Activated B cell treated with CpG ODN at 0.5 μM for 24 hours (primary cell): Measurements from ENCODE around the gene UGCG. TPM values are rescaled to one million over a fixed set of nuclear protein-coding genes. Genes with fewer than 3 reads are reported as not detected.

Experiments used
- ATAC-seq: fragments of 200-7000 bp; cut with Tn5 transposase; one replicate; pipeline ENCODE4 v1.10.0; 2021; ENCODE audit warnings: low read depth, mild to moderate bottlenecking, moderate library complexity
- CTCF ChIA-PET: fragments of 350-600 bp; sonication (Branson Sonifier 250); formaldehyde crosslinking; loops from one replicate; lab custom pipeline; 2021; ENCODE audit warnings: antibody characterized with exemption; lab: Charles Lee
- POLR2A ChIA-PET: fragments of 350-600 bp; sonication (Branson Sonifier 250); formaldehyde crosslinking; loops from one replicate; lab custom pipeline; 2021; ENCODE audit warnings: antibody characterized with exemption; lab: Charles Lee
- DNase-seq: peaks from one replicate; pipeline ENCODE4 v3.0.0; 2022
- H3K27ac Mint-ChIP-seq: one replicate; pipeline ENCODE4 v1.8.0; 2020; ENCODE audit warnings: mixed read lengths
- H3K27me3 Mint-ChIP-seq: one replicate; pipeline ENCODE4 v1.8.0; 2021; ENCODE audit warnings: mixed read lengths
- H3K36me3 Mint-ChIP-seq: one replicate; pipeline ENCODE4 v1.8.0; 2021; ENCODE audit warnings: low read depth, mixed read lengths
- H3K4me1 Mint-ChIP-seq: one replicate; pipeline ENCODE4 v1.8.0; 2021; ENCODE audit warnings: mixed read lengths
- H3K4me3 Mint-ChIP-seq: one replicate; pipeline ENCODE4 v1.8.0; 2020; ENCODE audit warnings: mild to moderate bottlenecking, mixed read lengths
- H3K9me3 Mint-ChIP-seq: one replicate; pipeline ENCODE4 v1.8.0; 2020; ENCODE audit warnings: mixed read lengths
- intact Hi-C: fragments of 100-400 bp; cut with micrococcal nuclease; formaldehyde crosslinking; loops from one replicate; pipeline ENCODE4 v1.15.1; 2024
- total RNA-seq: library from RNA; stranded (reverse); gene quantifications from 2 replicates; pipeline ENCODE4 v1.2.3, GENCODE V29; 2022
- TF ChIP-seq, protein P1 (sequence below): fragments of 200-600 bp; IDR thresholded peaks from one replicate; pipeline ENCODE4 v1.8.0; 2022; ENCODE audit warnings: antibody characterized with exemption, mild to moderate bottlenecking

Gene UGCG
- total RNA-seq, 1 donor from 2014 or later, result 111 TPM

DNA sequence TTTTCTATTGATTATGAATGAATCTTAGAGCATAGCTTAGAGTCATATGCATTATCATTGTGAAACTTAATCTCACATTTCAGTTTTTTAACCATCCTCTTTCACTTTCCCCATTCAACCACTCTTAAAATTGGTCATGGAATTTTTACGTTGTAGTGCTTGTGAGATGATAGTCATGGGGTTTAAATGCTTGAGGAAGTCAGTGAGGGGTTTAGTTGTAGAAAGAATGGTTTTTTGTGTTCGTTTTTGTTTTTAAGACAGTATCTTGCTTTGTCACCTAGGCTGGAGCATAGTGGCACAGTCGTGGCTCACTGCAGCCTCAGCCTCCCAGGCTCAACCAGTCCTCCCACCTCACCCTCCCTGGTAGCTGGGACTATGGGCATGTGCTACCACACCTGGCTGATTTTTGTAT, 19.6 kb downstream of the UGCG start:
- DNase-seq, result no peak
- peak overlapping the region; percentile 9 for H3K4me3 Mint-ChIP-seq
- peaks cover 82% of the 10 kb centered on the region for H3K4me1 Mint-ChIP-seq
- peak overlapping the region; percentile 81 for H3K27ac Mint-ChIP-seq
- ChIA-PET CTCF (interaction anchor here (0.5 to 1.3 kb wide), 5 partner anchors 10 to 417 kb away, joined by 3 to 4 read pairs (median 3); partner anchors contain the start of genes PTBP3 and UGCG), POLR2A (interaction anchor here (0.6 to 4.5 kb wide), 7 partner anchors 11 to 244 kb away, joined by 4 to 26 read pairs (median 10); partner anchors contain the start of gene UGCG)
- no peaks in the 10 kb centered on the region for H3K9me3 Mint-ChIP-seq
- peaks cover 70% of the 10 kb centered on the region for H3K36me3 Mint-ChIP-seq
- peak; percentile 41 for ATAC-seq
- TF ChIP-seq, protein P1, sequence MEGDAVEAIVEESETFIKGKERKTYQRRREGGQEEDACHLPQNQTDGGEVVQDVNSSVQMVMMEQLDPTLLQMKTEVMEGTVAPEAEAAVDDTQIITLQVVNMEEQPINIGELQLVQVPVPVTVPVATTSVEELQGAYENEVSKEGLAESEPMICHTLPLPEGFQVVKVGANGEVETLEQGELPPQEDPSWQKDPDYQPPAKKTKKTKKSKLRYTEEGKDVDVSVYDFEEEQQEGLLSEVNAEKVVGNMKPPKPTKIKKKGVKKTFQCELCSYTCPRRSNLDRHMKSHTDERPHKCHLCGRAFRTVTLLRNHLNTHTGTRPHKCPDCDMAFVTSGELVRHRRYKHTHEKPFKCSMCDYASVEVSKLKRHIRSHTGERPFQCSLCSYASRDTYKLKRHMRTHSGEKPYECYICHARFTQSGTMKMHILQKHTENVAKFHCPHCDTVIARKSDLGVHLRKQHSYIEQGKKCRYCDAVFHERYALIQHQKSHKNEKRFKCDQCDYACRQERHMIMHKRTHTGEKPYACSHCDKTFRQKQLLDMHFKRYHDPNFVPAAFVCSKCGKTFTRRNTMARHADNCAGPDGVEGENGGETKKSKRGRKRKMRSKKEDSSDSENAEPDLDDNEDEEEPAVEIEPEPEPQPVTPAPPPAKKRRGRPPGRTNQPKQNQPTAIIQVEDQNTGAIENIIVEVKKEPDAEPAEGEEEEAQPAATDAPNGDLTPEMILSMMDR, result no peak
- H3K27me3 Mint-ChIP-seq, result no peaks in the 10 kb centered on the region
- intact Hi-C loops, result loop anchor here (1.0 kb wide), 1 partner anchor 19 kb away; no protein-coding TSS in a partner anchor

DNA sequence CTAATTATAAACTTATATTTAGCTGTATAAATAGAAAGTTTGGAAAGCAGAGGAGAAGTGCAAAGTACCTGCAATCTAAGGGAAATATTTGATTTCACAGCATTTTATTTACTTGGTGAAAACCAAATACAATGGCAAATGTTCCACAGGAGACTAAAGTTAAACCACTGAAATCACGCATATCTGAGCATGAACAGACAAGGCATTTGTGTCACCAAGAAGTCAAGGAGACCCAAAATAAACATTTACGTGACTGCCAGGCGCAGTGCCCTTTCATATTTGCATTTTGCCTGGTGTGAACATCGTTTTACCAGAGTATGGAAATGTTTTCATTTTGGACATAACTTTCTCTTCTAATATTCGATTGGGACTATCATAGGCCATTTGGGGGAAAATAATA, 20.6 kb downstream of the UGCG start:
- Mint-ChIP-seq H3K27me3 (no peaks in the 10 kb centered on the region), H3K4me3 (peak overlapping the region; percentile 44), H3K36me3 (peaks cover 69% of the 10 kb centered on the region), H3K9me3 (no peaks in the 10 kb centered on the region), H3K27ac (peak overlapping the region; percentile 64), H3K4me1 (peaks cover 80% of the 10 kb centered on the region)
- POLR2A ChIA-PET, result interaction anchor here (1.0 to 4.5 kb wide), 3 partner anchors 10 to 111 kb away, joined by 4 to 26 read pairs (median 4); no protein-coding TSS in a partner anchor
- no peak for ATAC-seq
- intact Hi-C loops, result loop anchor here (1.0 kb wide), 1 partner anchor 9 kb away; no protein-coding TSS in a partner anchor
- CTCF ChIA-PET, result interaction anchor here (1.2 kb wide), 1 partner anchor 9 kb away, joined by 4 read pairs; no protein-coding TSS in a partner anchor
- no peak for DNase-seq
- TF ChIP-seq, protein P1, result no peak

DNA sequence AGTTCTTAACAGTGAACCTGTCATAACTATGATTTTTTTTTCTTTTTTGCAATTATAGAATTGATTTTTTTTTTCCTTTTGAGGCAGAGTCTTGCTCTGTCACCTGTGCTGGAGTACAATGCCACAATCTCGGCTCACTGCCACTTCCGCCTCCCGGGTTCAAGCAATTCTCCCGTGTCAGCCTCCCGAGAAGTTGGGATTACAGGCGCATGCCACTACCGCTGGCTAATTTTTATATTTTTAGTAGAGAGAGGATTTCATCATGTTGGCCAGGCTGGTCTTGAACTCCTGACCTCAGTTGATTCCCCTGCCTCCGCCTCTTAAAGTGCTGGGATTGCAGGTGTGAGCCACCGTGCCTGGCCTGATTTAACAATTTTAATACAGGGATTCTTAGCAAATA, 21.4 kb downstream of the UGCG start:
- intact Hi-C loops, result loop anchor here (1.0 kb wide), 1 partner anchor 8 kb away; no protein-coding TSS in a partner anchor
- Mint-ChIP-seq H3K36me3 (peaks cover 73% of the 10 kb centered on the region), H3K27me3 (no peaks in the 10 kb centered on the region), H3K9me3 (no peaks in the 10 kb centered on the region), H3K4me3 (no peak overlapping the region), H3K27ac (peak overlapping the region; percentile 64), H3K4me1 (peaks cover 79% of the 10 kb centered on the region)
- ChIA-PET CTCF (no interaction called here), POLR2A (interaction anchor here (0.7 kb wide), 1 partner anchor 8 kb away, joined by 3 read pairs; no protein-coding TSS in a partner anchor)
- TF ChIP-seq, protein P1, result no peak
- ATAC-seq (no peak), DNase-seq (no peak)

DNA sequence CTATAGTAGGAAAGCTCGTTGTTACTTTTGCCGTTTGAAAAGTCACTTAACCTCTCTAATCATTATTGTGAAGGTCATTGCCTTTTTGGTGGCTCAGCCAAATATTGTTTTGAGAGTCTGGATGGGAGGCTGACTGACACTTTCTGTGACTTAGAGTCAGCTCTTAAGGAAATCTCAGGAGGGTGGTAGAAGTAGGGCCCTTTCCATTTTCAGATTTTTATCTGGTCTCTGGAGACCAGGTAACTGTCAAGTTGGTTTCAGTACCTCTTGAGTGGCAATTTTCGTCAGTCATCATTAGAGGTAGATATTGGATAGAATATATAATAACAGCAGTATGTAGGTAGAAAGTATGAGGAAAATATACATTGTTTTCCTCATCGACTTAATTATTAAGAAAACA, 23.3 kb downstream of the UGCG start:
- TF ChIP-seq, protein P1, result no peak
- DNase-seq (no peak), ATAC-seq (peak; percentile 70)
- POLR2A ChIA-PET, result interaction anchor here (0.6 to 1.6 kb wide), 14 partner anchors 10 to 435 kb away, joined by 3 to 6 read pairs (median 3); partner anchors contain the start of genes PTBP3 and UGCG
- peak overlapping the region; percentile 35 for H3K4me3 Mint-ChIP-seq
- intact Hi-C loops, result loop anchor here (1.0 to 10.0 kb wide), 2 partner anchors 154 to 415 kb away; partner anchors contain the start of gene PTBP3
- peak overlapping the region; percentile 57 for H3K27ac Mint-ChIP-seq
- CTCF ChIA-PET, result interaction anchor here (0.9 to 1.8 kb wide), 3 partner anchors 102 to 161 kb away, joined by 3 to 9 read pairs (median 3); no protein-coding TSS in a partner anchor
- no peaks in the 10 kb centered on the region for H3K9me3 Mint-ChIP-seq
- H3K36me3 Mint-ChIP-seq, result peaks cover 68% of the 10 kb centered on the region
- H3K27me3 Mint-ChIP-seq, result no peaks in the 10 kb centered on the region
- H3K4me1 Mint-ChIP-seq, result peaks cover 64% of the 10 kb centered on the region

DNA sequence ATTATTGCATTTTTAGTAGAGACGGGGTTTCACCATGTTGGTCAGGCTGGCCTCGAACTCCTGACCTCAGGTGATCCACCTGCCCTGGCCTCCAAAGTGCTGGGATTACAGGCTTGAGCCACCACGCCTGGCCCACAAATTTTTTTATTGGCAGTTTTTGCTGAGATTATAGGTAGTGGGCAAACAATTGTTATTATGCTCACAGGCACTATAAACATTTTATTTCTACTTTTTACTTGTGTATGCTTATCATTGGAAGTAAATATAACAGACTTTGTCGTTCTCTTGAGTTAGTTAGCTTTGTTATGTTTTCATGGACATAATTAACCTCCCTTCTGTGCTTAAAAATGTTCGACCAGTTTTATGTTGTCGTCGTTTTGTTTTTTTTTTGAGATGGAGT, 23.9 kb downstream of the UGCG start:
- CTCF ChIA-PET, result interaction anchor here (0.9 to 1.8 kb wide), 3 partner anchors 102 to 162 kb away, joined by 3 to 9 read pairs (median 3); no protein-coding TSS in a partner anchor
- H3K27ac Mint-ChIP-seq, result no peak overlapping the region
- ATAC-seq, result no peak

More for the DNA sequence above, 23.9 kb downstream of the UGCG start:
- H3K9me3 Mint-ChIP-seq, result no peaks in the 10 kb centered on the region
- H3K4me3 Mint-ChIP-seq, result no peak overlapping the region
- TF ChIP-seq, protein P1, result no peak
- no peaks in the 10 kb centered on the region for H3K27me3 Mint-ChIP-seq
- intact Hi-C loops, result loop anchor here (10.0 kb wide), 1 partner anchor 414 kb away; the partner anchor contains the start of gene PTBP3
- no peak for DNase-seq
- H3K36me3 Mint-ChIP-seq, result peaks cover 67% of the 10 kb centered on the region
- H3K4me1 Mint-ChIP-seq, result peaks cover 64% of the 10 kb centered on the region
- POLR2A ChIA-PET, result interaction anchor here (0.6 to 1.6 kb wide), 7 partner anchors 21 to 434 kb away, joined by 3 to 6 read pairs (median 3); partner anchors contain the start of gene PTBP3
